OCI-LY7 (cell line): ENCODE measurements around the gene HIVEP3.

Experiments used
- EZH2phosphoT487 ChIP-seq: fragments of 200-600 bp; sonication (generic); IDR thresholded peaks from 2 replicates; pipeline ENCODE4 v1.6.1; 2018; ENCODE audit warnings: low read depth, borderline replicate concordance, mild to moderate bottlenecking, mixed run types, antibody characterized with exemption, low read length, moderate library complexity, mixed read lengths
- TF ChIP-seq, protein P1 (sequence below): fragments of 200-600 bp; sonication (generic); conservative IDR thresholded peaks from 2 replicates; pipeline ENCODE4 v1.5.1; 2014; ENCODE audit warnings: mild to moderate bottlenecking, antibody characterized with exemption, low read length, moderate library complexity, mixed read lengths

DNA sequence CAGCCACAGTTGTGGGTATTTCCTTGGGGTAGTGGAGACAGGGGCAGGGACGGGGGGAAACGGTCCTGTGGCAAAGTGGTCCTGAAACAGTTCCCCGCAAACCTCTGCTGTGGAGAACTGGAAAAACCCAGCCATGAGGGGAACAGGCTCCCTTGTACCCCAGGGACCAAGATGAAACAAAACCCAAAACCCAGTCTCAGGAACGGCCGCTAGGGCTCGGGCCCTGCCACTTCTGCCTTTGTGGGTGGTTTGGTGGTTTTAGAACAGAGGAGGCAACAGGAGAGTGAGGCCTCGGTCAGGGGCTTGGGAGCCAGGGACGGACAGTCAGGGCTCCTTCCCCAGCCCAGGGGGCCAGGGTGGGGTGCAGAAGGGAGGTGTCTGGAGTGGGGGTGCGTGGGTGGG is 409.5 kb downstream of the HIVEP3 start:
- TF ChIP-seq, protein P1, sequence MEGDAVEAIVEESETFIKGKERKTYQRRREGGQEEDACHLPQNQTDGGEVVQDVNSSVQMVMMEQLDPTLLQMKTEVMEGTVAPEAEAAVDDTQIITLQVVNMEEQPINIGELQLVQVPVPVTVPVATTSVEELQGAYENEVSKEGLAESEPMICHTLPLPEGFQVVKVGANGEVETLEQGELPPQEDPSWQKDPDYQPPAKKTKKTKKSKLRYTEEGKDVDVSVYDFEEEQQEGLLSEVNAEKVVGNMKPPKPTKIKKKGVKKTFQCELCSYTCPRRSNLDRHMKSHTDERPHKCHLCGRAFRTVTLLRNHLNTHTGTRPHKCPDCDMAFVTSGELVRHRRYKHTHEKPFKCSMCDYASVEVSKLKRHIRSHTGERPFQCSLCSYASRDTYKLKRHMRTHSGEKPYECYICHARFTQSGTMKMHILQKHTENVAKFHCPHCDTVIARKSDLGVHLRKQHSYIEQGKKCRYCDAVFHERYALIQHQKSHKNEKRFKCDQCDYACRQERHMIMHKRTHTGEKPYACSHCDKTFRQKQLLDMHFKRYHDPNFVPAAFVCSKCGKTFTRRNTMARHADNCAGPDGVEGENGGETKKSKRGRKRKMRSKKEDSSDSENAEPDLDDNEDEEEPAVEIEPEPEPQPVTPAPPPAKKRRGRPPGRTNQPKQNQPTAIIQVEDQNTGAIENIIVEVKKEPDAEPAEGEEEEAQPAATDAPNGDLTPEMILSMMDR, result no peak
- TF ChIP-seq EZH2phosphoT487, result no peak
